Measurements from ENCODE around the gene INPP4A.

INPP4A gene

DNA sequence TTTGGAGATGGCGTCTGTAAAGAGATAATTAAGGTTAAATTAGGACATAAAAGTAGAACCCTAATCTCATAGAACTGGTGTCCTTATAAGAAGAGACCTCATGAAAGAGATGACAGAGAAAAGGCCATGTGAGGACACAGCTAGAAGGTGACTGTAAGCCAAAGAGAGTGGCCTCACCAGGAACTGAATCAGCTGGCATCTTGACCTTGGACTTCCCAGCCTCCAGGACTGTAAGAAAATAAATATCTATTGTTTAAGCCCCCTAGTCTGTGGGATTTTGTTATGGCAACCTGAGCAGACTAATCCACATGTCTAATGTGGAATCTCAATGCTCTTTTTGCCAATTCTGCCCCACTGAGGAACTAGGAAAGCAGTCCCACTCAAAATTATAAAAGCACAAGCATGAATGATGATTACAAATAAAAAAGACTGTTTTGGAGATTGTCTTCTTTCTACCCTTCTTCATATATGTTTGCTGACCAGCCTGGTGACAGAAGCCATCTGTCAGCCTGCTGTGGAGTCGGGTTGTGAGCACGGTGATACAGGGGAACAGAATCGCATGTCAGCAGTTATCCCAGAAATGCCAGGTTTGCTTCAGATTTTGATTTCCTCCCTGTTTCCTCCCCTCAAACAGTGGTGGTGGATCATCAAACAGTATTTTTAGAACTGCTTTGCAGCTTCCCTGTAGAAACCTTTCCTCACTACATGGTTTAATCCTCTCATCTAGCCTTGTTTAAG lies 54.2 kb downstream of the INPP4A start:
- DNase-seq: no peak

DNA sequence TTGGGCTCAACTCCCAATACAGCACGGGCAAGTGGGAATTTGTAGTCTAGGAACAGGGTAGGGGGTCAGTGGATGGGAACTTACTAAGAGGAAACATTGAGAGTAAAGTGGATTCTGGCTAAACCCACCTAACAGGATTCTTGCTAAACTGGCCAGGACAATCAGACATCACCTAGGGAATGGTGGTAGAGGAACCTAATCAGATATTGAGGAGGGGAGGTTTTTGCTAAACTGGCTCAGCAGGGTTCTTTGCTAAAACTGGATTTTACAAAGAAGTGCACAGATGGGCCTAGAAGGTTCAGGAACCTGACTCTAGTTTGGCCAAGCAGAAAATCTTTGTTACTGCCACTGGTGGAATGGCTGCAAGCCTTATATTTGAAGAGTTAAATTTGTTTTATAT lies 55.9 kb downstream of the INPP4A start:
- no peak for DNase-seq

DNA sequence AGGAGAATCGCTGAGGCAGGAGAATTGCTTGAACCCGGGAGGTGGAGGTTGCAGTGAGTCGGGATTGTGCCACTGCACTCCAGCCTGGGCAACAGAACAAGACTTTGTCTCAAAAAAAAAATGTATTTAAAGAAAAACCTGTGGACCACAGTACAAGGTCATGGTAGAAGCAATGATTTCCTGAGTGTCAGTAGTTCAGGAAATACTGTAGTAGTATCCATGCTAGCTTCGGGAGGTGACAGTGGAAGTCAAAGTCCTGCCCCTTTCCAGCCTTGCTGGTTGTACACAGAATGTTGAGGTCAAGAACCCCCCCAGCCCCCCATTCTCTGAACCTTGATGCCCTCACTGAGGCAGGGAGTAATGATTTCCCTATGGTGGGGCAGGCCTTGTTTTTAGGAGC lies 56.6 kb downstream of the INPP4A start:
- no peak for DNase-seq

DNA sequence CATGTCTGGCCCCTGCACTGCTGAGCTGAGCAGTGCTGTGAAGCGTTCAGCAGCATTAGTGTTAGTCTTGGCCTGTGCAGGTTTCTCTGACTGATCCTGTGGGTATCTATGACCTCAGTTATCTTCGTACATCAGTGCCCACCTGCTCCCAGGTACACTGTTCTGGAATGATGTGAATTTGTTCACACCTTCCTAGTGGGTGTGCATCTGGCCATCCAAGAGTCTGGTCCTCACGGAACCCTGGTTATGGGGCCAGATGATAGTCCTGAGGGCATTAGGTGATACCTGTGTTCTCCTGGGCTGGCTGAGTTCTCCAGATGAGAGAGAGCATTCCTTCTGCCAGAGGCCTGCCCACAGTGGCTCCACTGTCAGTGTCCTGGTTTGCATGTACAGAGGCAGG lies 57.2 kb downstream of the INPP4A start:
- DNase-seq: no peak

DNA sequence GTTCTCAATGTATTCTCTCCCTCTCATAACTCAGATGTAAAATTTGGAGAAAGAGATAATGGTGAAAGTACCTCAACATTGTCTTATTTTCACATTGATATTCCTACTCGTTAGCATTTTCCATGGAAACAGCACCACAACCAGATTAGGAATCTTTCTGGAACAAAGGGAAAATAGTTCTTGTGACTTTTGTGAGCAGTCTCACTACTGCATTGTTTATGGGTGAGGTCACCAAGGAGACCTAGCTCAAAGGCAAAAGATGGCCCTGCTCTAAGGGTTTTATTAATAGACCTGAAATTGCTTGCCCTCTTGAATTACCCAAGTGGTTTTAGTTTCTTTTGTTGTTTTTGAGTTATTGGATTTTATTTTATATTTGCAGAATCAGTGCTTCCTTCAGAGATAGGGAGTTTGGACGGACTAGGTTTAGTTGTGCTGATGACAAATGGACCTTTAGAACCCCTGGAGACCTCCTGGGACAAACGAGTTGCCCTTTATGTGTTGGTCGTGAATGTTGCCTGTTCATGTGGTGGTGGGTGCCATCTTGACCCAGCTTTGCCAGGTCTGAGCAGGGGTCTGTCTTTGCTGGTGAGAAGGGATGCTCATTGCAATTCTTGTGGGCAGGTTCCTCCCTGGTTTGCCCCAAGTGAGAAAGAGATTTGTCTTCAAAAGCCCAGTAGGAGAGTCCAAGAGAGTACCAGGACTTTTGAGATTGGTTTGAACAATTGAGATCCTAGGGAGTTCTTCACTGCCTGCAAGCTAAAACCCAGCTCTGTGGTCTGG lies 58.1 kb downstream of the INPP4A start:
- no peak for DNase-seq

DNA sequence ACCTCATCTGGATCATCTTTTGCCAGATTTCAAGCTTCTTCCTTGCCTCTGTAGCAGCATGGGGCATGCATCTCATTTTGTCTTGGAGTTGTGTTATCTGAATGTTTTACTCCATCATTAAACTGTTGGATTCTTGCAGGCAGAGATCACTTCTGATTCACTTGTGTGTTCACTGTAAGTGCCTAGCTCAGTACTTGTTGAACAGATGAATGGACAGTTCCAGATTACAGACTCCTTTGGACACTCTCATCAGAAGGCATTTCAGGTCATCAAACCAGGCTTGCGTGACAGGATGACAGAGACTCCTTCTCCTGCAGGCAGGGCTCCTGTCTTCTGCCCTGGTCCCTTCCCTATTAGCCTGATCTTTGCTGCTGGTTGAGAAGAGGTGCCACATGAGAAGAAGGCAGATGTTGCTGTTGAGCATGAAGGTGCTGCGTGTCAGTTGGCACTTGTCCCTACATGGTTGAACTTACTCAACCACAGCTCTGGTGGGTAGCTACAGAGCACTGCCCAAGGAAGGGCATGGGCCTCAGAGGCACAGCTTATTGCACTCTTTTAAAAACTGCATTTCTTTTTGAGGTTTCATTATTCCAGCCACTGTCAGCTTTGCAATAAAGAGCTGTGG lies 58.9 kb downstream of the INPP4A start:
- DNase-seq: no peak

DNA sequence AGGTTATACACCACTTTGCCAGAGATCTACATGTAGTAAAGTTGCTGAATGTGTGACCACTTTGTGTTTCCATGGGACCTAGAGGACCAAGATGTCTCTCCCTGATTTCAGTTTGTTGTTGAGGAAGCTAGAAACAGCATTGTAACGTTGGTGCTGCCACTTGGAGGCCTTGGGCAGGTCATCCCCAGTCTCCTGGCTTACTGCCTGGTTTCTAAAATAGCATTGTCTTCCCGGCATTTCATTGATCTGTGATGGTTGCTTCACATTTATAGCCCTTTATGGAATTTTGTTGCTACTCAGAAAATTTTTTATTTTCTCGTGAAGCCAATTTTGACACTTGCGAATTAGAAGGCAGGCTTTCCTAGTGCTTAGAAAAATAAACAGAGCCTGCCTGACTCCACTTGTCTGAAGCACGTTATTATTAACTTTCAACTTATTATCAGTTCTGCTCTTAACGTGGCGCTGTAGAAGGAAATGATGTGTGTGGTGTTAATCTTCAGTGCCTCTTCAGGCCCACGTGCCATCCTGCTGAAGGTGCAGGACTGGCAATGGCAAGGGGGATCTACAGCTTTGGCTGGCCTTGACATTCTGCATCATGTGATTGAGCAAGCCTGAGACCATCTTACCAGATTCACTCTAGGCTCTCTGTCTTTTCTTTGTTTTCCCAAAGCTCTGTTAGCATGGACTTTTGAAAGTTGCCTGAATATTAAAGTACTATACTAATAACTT lies 59.9 kb downstream of the INPP4A start:
- DNase-seq: no peak

DNA sequence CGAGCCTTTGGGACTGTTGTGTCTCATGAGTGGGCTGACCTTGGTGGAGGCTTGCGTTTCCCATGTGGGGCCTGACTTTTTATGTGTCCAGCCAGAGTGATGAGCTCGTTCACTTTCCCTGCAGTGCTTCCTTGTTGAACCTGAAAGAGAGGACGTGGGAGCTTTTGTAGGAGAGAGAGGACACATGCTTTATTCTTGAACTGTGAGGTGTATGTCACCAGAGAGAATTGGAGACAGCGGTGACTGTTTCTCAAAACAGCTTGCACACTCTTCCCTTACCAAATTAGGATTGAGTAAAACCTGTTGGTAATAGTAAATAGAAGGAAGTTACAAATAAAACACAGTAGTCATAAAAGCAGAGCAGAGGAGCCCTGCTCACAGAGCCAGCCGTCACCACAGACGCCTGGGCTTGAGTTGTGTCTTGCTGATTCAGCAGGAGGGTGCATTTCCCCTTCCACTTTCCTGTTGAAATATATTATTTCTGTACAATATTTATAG lies 60.7 kb downstream of the INPP4A start:
- DNase-seq: no peak

DNA sequence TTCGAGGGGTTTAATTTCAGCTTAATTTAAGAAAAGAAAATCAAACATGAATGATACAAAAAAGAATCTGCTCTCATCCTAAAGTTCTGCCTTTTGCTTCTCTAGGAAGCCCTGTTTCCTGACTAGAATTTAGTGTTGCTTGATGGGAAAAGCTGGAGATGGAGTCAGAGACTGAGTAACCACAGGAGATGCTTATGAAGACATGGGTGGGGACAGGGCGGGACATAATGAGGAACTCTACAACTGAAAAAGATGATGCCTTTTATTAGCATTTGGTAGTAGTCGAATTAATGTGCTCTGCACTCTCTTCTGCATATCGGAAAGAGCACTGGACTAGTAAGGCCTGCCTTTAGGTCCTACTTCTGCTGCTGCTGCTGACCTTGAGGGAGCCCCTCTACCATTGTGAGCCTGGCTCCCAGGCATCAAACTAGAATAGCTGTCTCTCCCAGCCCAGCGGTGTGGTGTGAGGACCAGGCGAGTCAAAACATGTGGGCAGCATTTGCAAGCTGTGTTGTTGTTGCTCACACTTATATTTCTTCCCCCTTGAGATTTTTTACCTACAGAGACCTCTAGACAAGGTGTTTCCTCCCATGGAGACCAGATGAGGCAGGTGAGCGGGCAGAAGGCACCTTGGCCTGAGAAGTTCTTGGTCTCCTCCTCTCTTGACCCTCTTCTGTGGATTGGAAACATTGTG lies 61.5 kb downstream of the INPP4A start:
- DNase-seq: no peak

DNA sequence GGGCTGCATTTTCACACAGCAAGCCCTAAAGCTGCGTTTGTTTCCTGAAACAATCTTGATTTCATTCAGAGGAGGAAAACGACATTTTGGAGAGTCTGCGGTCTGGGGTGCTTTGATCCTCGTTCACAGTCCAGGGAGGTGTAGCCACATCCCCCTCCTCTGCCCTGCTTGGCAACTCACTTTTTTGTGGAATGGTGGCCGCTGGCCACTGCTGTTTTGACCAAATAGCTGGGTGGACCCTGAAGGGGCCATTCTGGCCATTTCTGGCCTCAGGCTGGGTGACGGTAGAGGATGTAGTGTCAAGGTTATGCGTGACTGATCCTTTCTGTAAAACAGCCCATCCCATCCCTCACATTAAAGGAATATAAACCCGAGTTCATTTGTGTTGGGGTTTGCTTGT lies 62.2 kb downstream of the INPP4A start:
- no peak for DNase-seq

DNA sequence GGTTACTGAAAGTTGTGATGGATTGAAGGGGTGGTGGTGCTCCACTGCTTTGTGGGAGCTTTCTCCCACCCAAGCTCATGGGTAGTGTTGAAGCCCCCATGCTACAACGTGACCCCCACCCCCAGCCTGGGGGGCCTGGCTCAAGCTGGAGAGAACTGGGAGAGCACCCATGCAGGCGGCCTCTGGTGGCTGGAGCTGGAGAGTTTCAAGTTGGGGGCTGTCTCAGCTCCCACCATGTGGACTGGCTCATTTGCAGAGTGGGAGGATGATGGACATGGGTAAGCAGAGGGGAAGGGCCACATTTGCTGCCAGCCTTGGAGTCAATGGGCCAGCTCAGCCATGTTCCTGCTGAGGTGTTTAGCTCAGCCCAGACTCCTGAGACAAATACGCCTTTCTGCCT lies 62.8 kb downstream of the INPP4A start:
- DNase-seq: no peak

DNA sequence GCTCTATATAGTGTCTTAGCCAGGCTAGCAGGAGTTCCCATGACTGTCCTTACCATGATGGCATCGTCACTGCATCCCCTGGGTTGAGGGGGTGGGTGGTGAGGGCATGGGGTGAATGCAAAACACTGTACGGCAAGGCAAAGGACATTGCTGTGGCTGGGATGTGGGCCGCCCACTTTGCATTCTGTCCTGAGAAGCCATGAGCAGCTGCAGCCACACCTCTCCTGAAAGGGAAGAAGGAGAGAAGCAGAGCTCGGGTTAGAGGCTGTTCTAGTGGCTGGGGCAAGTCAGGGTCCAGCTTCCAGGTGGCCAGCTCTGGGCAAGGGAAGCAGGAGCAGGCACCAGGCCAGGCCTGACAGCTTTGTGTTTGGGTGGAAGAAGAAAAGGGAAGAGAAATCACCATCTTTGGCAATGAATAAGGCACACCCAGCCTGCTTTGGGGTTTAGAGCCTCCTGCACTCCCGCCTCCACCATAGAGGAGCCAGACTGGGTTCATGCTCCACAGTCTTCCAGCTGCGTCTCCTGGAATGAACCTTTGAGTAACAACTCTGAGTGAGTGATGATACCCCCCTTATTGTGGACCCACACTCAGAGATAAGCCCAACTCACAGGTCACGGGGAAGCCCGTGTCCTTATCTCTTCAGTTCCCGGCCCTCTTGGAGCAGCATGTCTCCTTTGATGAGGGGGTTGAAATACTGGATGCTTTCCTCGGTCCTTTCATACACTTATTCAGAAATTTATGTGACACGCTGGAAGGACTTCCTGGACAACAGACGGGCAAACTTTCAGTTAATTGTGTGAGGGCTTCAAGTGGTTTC lies 63.4 kb downstream of the INPP4A start:
- DNase-seq: no peak

DNA sequence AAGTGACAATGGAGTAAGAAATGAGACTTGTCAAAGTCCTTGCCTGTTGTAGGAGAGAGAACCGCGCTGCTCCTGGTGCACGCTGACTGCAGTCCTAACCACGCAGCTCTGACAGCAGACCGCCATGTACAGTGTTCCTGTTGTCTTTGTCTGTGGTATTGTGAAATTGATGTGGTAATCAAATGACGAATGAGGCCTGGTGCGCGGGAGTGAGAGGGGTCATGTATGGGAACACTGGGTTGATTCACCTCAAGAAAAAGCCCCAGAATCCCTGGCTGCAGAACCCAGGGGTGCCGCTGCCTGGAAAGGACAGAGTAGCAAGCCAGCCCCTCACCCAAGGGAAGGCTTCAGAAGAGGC lies 64.0 kb downstream of the INPP4A start:
- DNase-seq: no peak

DNA sequence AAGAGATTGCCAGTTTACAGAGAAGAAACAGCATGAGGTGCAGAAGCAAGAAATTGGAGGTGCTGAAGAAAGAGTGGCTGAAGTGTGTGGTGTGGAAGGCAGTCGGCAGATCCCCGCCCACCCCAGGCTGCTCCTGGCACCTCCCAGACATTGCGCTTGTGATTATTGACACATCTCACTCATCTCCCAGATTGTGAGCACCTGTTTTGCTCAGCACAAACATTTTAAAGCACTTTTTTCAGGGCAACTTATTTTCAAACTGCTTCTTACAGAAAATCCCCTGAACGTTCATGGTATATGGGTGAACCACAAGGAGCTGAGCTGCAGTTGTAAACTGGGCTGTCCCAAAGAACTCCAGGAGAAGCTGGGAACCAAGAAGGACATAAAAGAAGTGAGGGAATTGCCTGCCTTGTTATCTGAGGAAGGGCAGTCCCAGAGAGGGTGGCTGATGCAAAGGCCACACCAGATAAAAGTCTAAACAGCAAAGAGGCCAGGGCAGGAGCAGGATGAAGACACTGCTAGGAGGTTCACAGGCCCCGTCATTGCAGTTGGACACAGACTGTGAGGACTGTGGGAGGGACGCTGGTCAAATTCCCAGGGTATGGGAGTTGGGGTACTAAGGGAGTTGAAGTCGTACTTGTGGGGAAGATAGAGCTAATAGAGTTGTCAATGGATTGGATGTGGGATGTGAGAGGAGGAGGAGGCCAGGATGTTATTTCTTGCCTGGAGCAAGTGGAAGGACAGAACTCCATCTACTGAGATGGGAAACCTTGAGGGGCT lies 65.1 kb downstream of the INPP4A start:
- DNase-seq: no peak

DNA sequence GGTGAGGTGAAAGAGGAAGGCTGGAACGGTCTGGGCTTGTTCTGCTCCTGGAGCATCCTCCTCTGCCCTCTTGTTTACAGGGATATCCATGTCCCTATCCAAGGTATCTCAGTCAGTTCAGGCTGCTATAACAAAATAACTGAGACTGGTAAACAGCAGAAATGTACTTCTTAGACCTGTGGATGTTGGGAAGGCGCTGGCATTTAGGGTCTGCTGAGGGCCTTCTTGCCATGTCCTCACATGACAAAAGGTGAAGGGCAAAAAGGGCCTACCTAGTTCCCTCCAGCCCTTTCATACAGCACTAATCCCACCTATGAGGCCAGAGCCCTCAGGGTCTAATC lies 65.6 kb downstream of the INPP4A start:
- DNase-seq: no peak

DNA sequence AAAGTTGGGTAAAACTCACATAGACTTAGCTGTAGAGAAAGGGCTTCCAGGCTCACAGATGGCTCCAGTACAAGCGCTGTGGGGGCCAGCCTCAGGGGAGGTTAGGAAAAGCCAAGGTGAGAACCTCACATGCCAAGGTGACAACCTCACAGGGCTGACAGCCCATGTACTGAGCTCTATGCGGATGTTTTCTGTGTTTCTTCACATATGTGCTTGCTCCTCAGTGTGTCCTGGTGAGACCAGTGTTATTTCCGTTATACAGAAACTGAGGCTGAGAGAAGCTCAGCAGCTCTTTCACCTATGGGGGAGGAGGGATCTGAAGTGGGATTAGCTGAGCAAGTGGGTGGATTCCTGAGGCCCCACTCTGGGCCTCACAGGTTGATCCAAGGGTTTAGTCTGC lies 67.3 kb downstream of the INPP4A start:
- DNase-seq: no peak

DNA sequence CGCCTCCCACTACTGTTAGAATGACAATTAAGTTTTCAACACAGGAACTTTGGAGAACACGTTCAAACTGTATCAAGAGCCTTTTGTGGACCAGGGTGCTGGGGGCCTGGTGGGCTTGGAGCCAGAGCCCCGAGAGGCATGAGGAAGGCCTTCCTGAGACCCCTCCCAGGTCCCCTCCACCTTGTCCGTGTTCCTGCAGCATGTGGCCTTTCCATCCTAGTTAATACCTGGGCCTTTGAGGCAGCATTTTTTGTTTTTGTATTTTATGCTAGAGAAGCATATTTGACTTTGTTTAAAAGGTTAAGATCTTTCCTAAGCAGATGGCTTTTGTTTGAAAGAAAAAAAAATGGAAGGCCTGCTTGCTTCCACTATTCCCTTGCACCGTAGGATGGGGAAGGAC lies 68.0 kb downstream of the INPP4A start:
- no peak for DNase-seq

DNA sequence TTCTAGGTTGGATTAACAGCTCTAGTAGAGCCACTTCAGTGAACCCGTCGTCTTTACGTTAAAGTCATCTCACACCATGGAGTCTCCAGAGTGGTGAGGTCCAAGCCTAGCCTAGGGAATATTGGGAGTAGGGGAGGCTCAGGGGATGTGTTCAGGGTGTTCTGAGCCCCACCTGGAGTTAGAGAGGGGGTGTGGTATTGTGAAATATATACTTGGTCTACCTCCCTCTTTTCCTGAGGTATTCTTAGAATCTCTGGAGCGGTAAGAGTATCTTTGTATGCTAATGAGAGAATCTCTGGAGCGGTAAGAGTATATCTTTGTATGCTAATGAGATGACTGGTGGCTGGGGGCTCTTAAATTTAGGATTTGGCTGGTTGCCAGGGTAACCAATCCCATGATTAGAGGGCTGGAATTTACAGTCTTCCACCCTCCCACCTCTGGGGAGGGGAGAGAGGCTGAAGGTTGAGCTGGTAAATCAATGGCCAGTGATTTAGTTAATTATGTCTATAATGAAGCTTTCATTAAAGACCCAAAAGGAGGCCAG lies 69.5 kb downstream of the INPP4A start:
- no peak for DNase-seq

DNA sequence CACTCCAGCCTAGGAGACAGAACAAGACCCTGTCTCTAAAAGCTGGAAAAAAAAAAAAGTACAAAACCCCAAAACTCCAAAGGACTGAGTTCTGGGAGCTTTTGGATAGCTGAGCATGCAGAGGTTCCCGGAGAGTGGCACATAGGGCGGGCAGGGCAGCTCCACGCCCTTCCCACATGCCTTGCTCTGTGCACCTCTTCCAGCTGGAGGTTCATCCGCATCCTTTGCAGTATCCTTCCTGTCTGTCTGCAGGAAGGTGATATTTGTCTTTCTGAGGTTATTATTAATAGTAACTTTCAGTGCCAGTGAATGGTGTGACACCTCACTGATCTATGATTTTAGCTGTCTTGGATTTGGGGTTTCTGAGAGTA lies 70.2 kb downstream of the INPP4A start:
- DNase-seq: no peak

DNA sequence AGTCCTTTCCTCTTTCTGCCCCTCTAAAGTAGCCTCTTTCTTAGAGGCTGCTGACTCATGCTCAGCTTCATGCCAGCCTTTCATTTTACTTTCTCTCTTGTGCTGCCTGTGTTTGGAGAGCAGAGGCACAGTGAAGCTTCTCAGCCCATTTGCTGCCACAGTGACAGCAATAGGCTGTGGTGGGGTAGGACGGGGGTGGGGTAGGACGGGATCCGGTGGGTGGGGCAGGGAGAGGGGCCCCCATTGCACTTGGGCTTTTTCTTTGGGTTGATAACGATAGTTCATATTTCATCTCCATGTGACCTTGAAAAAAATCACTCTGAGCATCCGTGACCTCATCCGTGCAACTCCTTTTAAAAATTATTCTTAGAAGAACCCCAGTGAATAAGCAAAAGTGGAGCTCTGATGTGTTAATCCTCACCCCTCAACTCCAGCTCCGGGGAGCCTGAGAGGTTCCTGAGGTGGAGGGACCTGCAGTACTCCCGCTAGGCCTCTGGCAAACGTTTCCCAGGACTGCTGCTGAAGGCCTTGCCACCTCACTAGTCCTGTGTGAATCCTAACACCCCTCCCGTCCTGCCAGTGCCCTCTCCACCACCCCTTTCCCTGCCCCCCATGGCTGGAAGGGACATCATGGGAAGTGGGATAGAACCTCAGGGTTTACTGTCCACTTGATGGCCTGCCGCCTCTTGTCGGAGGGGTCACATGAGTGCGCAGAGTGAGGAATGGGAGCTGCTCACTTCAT lies 70.8 kb downstream of the INPP4A start:
- DNase-seq: no peak
